C4-2B (cell line): Measurements from ENCODE around the gene TTC23.

ENCODE experiments used
- H3K27ac ChIP-seq: fragments of 450-650 bp; 2 replicates; pipeline ENCODE4 v1.5.1; 2017
- CTCF ChIP-seq: fragments of 450-650 bp; conservative IDR thresholded peaks from 2 replicates; pipeline ENCODE4 v1.5.1; 2017; ENCODE audit warnings: mild to moderate bottlenecking
- ZFX ChIP-seq: fragments of 450-650 bp; IDR thresholded peaks from 2 replicates; pipeline ENCODE4 v1.6.1; 2017

The TTC23 gene

GRCh38 chr15:99230867-99231266 lies 18.5 kb downstream of the TTC23 start:
- TF ChIP-seq CTCF, result no peak
- no peak for TF ChIP-seq ZFX

GRCh38 chr15:99228120-99228770 lies 21.1 kb downstream of the TTC23 start:
- TF ChIP-seq ZFX (no peak), CTCF (no peak)
- H3K27ac ChIP-seq, result peak overlapping the region; percentile 59

More at GRCh38 chr15:99230867-99231266, 18.5 kb downstream of the TTC23 start:
- no peak overlapping the region for H3K27ac ChIP-seq

GRCh38 chr15:99226802-99227201 lies 22.6 kb downstream of the TTC23 start:
- TF ChIP-seq CTCF (no peak), ZFX (no peak)
- no peak overlapping the region for H3K27ac ChIP-seq

GRCh38 chr15:99224372-99225214 lies 24.8 kb downstream of the TTC23 start:
- H3K27ac ChIP-seq, result no peak overlapping the region
- TF ChIP-seq CTCF (no peak), ZFX (no peak)

- no peak for TF ChIP-seq ZFX
- TF ChIP-seq CTCF, result peak; percentile 97
- no peak overlapping the region for H3K27ac ChIP-seq
Measured at GRCh38 chr15:99213187-99213811, 36.1 kb downstream of the TTC23 start.

GRCh38 chr15:99212406-99212805 lies 37.0 kb downstream of the TTC23 start:
- no peak overlapping the region for H3K27ac ChIP-seq
- TF ChIP-seq CTCF (no peak), ZFX (no peak)

GRCh38 chr15:99211926-99212325 lies 37.5 kb downstream of the TTC23 start:
- H3K27ac ChIP-seq, result no peak overlapping the region
- TF ChIP-seq CTCF, result no peak
- TF ChIP-seq ZFX, result no peak
